Hepatocyte (in vitro differentiated cells): Measurements from ENCODE around the gene FGFBP1.

Experiments
- EZH2 ChIP-seq: fragments of 200-600 bp; sonication (generic); IDR thresholded peaks from 2 replicates; pipeline ENCODE4 v1.6.1; 2016; ENCODE audit warnings: antibody characterized with exemption, mild to moderate bottlenecking, borderline replicate concordance
- EZH2phosphoT487 ChIP-seq: fragments of 200-600 bp; sonication (generic); IDR thresholded peaks from one replicate; pipeline ENCODE4 v1.6.1; 2018; ENCODE audit warnings: antibody characterized with exemption, mild to moderate bottlenecking, low read depth, moderate library complexity; ENCODE audit not compliant: unreplicated experiment, severe bottlenecking
- TF ChIP-seq, protein P1 (sequence below): fragments of 200-600 bp; sonication (generic); IDR thresholded peaks from 2 replicates; pipeline ENCODE4 v1.5.1; 2016; ENCODE audit warnings: antibody characterized with exemption, mild to moderate bottlenecking; ENCODE audit not compliant: poor library complexity

DNA sequence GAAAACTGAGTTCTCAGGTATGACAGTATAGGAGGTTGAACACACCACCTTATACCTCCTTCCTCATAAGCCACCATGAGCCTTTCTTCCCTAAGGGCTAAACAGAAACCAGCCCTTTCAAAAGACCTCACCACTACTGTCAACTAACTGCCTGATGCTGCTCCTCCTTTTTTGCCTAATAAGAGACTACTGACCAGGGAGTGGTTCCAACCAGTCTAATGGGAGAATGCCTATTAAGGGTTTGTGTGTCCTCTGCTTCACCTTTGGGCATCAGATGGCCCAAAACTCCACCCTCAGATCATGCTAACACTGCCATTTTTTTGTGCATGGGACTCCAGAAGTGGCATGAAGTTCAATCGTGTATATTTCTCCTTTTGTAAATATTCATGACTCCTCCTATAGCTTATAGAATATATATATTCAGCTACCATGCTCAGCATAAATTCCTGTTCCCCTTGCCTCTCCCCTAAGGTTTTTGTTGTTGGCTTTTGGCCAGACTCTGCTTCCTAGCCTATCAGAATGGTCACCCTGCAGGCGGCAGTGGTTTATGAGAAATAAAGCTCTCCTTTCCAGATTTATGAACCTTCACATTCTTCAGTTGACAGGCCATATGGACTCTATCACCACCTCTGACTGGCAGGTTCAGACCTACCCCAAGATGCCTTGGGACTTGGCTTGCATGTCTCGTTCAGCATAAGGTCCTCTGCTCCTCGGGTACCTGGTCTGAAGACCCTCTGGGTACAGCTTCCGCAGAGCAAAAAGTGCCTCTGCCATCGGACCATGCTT is 28.2 kb downstream of the FGFBP1 start:
- TF ChIP-seq, protein P1, sequence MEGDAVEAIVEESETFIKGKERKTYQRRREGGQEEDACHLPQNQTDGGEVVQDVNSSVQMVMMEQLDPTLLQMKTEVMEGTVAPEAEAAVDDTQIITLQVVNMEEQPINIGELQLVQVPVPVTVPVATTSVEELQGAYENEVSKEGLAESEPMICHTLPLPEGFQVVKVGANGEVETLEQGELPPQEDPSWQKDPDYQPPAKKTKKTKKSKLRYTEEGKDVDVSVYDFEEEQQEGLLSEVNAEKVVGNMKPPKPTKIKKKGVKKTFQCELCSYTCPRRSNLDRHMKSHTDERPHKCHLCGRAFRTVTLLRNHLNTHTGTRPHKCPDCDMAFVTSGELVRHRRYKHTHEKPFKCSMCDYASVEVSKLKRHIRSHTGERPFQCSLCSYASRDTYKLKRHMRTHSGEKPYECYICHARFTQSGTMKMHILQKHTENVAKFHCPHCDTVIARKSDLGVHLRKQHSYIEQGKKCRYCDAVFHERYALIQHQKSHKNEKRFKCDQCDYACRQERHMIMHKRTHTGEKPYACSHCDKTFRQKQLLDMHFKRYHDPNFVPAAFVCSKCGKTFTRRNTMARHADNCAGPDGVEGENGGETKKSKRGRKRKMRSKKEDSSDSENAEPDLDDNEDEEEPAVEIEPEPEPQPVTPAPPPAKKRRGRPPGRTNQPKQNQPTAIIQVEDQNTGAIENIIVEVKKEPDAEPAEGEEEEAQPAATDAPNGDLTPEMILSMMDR: no peak
- TF ChIP-seq EZH2 (no peak), EZH2phosphoT487 (no peak)
